Neural cell (in vitro differentiated cells): ENCODE results near the gene IP6K1.
A peak's percentile ranks its signal among the peaks of the same experiment; 100 is the strongest.

Experiments
- CTCF ChIP-seq: fragments of 450-650 bp; IDR thresholded peaks from 2 replicates; pipeline ENCODE4 v1.5.1; 2014; ENCODE audit warnings: antibody characterized with exemption, mild to moderate bottlenecking, moderate library complexity; ENCODE audit not compliant: poor library complexity, severe bottlenecking
- EP300 ChIP-seq: fragments of 450-650 bp; conservative IDR thresholded peaks from 2 replicates; pipeline ENCODE4 v1.6.1; 2014; ENCODE audit warnings: antibody characterized with exemption, mild to moderate bottlenecking, moderate library complexity; ENCODE audit not compliant: poor library complexity, severe bottlenecking
- EZH2 ChIP-seq: fragments of 200-600, 300-800 bp; shearing (Covaris generic), sonication (generic); IDR thresholded peaks from 2 replicates; pipeline ENCODE4 v1.6.1; 2014; ENCODE audit warnings: antibody characterized with exemption, low read length, borderline replicate concordance, mild to moderate bottlenecking; ENCODE audit not compliant: insufficient read depth, poor library complexity, severe bottlenecking
- MXI1 ChIP-seq: fragments of 450-650 bp; conservative IDR thresholded peaks from 2 replicates; pipeline ENCODE4 v1.6.1; 2014; ENCODE audit warnings: antibody characterized with exemption, mild to moderate bottlenecking; ENCODE audit not compliant: poor library complexity, severe bottlenecking

- TF ChIP-seq MXI1, result peak; percentile 13
- no peak for TF ChIP-seq CTCF
- TF ChIP-seq EP300, result no peak
- TF ChIP-seq EZH2, result no peak
Measured at GRCh38 chr3:49803465-49804140, 17.3 kb upstream of the IP6K1 start.
